ENCODE data around the gene ZNF343. TPM values are rescaled to one million over a fixed set of nuclear protein-coding genes. Genes with fewer than 3 reads are reported as not detected.
"Not testable (repeated sequence)": the region's sequence is repeated elsewhere in the genome, so short reads cannot be mapped to it uniquely, and the experiment has no call there.

ZNF343 gene
- total RNA-seq, 1 experiment from 2014 or later = 6.9 TPM

DNA sequence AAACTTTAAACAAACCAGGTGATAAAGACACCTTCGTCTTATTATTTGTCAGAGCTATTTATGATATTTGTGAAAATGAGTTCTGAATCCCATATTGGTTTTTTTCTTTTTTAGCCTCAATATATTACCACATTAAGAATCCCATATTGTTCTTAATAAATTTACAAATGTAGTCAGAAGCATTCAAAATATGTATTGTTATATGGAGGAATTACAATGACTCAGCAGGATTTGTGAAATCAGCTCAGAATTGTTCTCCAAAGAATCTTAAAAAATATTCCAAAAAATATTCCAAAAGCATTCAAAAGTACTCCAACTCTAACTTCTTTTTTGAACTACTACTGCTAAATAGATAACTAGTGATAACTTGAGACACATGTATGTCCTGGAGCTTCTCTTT is 6.5 kb upstream of the ZNF343 start:
- Histone ChIP-seq H3K27ac (no peak overlapping the region), H3K27me3 (replicated peaks) (no peaks in the 10 kb centered on the region), H3K36me3 (no peaks in the 10 kb centered on the region), H3K4me3 (no peak overlapping the region), H3K9me3 (replicated peaks) (no peaks in the 10 kb centered on the region), H3K4me1 (replicated peaks) (peaks cover 8% of the 10 kb centered on the region)
- DNase-seq (ENCODE audit: low read depth in 1 of 2, low spot score in 2 of 2) = no peak

DNA sequence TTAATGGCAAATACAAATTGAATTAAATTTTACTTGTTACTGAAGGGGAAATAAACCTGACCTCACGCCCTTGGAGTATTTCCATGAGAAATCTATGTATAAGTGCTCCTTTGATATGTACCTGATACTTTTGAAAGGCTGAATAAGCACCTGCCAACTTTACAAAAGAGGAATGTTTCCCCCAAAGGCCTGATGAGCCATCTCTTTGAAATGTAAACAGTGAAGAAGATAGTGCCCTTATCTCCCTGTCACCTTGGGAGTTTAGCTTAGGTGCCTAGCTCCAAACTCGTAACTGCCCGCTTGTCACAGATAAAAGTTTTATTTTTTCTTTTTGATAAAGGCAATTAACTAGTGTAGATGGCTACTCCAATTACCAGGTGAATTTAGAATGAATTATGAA is 1.1 kb upstream of the ZNF343 start:
- Histone ChIP-seq H3K4me3 (no peak overlapping the region), H3K9me3 (replicated peaks) (no peaks in the 10 kb centered on the region), H3K36me3 (no peaks in the 10 kb centered on the region), H3K4me1 (replicated peaks) (peaks cover 17% of the 10 kb centered on the region), H3K27ac (no peak overlapping the region), H3K27me3 (replicated peaks) (no peaks in the 10 kb centered on the region)
- DNase-seq (ENCODE audit: low read depth in 1 of 2, low spot score in 2 of 2) = no peak

- peak overlapping the region; percentile 82; the same call in 1 of the 2 replicates for H3K27ac ChIP-seq
- no peaks in the 10 kb centered on the region for H3K36me3 ChIP-seq
- H3K9me3 ChIP-seq (replicated peaks) = no peaks in the 10 kb centered on the region
- no peaks in the 10 kb centered on the region for H3K27me3 ChIP-seq (replicated peaks)
- H3K4me1 ChIP-seq (replicated peaks) = peaks cover 17% of the 10 kb centered on the region
- peak overlapping the region; percentile 65 for H3K4me3 ChIP-seq
- DNase-seq (ENCODE audit: low read depth in 1 of 2, low spot score in 2 of 2) = no peak
These were observed 710 bp upstream of the ZNF343 start for GRCh38 chr20:2509468-2509781.

DNA sequence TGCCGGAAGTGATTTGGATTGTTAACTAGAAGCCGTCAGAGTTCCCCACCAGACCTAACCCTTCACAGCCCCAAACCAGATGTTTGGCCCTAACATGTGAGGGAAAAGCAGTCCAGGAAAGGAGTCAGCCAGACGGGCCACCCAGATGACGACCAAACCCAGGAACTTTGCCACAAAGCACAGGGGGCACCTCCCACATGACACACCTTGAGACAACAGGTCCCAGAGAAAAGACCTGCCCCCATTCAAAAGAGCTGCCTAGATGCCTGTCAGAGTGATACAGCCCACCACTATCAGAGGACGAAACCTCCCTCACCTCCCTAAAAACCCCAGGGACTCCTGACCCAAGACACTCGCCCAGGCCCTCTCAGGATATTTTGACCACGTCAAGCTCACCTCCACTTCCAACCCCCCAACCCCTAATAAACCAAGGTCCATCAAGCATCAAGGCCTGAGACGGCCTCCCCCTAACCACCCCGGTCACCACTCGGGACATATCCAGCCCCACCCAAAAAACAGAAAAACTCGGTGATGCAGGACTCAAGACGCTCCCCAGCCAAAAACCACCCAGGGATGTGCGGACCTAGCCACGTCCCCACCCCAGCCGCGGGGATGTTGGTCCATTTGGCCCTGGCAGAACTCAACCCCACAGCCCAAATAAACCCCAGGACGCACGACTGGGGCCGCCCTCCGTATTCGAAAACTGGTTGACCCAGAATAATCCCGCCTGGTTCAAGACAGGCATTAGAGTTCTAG is 662 bp downstream of the ZNF343 start:
- peaks cover 17% of the 10 kb centered on the region for H3K4me1 ChIP-seq (replicated peaks)
- peak overlapping the region; percentile 82 for H3K27ac ChIP-seq
- H3K9me3 ChIP-seq (replicated peaks) = no peaks in the 10 kb centered on the region
- peak overlapping the region; percentile 65 for H3K4me3 ChIP-seq
- no peaks in the 10 kb centered on the region for H3K27me3 ChIP-seq (replicated peaks)
- H3K36me3 ChIP-seq = no peaks in the 10 kb centered on the region
- no peak for DNase-seq (ENCODE audit: low read depth in 1 of 2, low spot score in 2 of 2)

DNA sequence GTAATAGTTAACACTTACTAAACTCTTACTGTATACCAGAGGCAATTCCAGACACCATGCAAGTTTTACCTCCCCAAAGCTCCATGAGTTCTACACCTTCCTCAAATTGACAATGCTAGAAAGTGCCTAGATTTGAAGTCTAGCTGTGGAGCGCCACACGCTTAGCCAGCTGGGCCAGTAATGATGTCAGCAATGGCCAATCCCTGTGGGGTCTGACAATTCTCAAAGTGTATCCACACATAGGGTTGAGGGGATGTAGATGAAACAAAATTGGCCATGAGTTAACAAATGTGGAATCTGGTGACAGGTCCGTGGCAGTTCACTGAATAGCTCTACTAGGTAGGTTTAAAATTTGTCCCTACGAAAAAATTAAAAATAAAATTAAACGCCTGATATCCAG is 1.3 kb downstream of the ZNF343 start:
- Histone ChIP-seq H3K4me1 (replicated peaks) (peaks cover 17% of the 10 kb centered on the region), H3K27ac (no peak overlapping the region), H3K9me3 (replicated peaks) (no peaks in the 10 kb centered on the region), H3K4me3 (peak overlapping the region; percentile 65), H3K36me3 (no peaks in the 10 kb centered on the region), H3K27me3 (replicated peaks) (no peaks in the 10 kb centered on the region)
- no peak for DNase-seq (ENCODE audit: low read depth in 1 of 2, low spot score in 2 of 2)

GRCh38 chr20:2506426-2506825 is 2.3 kb downstream of the ZNF343 start:
- H3K9me3 ChIP-seq (replicated peaks); H3K27me3 ChIP-seq (replicated peaks); H3K27ac ChIP-seq; H3K36me3 ChIP-seq; DNase-seq (ENCODE audit: low read depth in 1 of 2, low spot score in 2 of 2); H3K4me3 ChIP-seq: not testable (repeated sequence)
- H3K4me1 ChIP-seq (replicated peaks) = peaks cover 17% of the 10 kb centered on the region

DNA sequence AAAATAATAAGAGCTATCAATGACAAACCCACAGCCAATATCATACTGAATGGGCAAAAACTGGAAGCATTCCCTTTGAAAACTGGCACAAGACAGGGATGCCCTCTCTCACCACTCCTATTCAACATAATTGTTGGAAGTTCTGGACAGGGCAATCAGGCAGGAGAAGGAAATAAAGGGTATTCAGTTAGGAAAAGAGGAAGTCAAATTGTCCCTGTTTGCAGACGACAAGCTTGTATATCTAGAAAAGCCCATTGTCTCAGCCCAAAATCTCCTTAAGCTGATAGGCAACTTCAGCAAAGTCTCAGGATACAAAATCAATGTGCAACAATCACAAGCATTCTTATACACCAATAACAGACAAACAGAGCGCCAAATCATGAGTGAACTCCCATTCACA is 3.9 kb downstream of the ZNF343 start:
- not testable (repeated sequence) for H3K9me3 ChIP-seq (replicated peaks); H3K36me3 ChIP-seq; H3K4me3 ChIP-seq; DNase-seq (ENCODE audit: low read depth in 1 of 2, low spot score in 2 of 2); H3K27me3 ChIP-seq (replicated peaks); H3K27ac ChIP-seq
- peaks cover 17% of the 10 kb centered on the region for H3K4me1 ChIP-seq (replicated peaks)

DNA sequence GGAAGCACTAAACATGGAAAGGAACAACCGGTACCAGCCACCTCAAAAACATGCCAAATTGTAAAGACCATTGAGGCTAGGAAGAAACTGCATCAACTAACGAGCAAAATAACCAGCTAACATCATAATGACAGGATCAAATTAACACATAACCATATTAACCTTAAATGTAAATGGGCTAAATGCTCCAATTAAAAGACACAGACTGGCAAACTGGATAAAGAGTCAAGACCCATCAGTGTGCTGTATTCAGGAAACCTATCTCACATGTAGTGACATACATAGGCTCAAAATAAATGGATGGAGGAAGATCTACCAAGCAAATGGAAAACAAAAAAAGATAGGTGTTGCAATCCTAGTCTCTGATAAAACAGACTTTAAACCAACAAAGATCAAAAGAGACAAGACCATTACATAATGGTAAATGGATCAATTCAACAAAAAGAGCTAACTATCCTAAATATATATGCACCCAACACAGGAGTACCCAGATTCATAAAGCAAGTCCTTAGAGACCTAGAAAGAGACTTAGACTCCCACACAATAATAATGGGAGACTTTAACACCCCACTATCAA is 5.8 kb downstream of the ZNF343 start:
- not testable (repeated sequence) for H3K4me1 ChIP-seq (replicated peaks); DNase-seq (ENCODE audit: low read depth in 1 of 2, low spot score in 2 of 2); H3K4me3 ChIP-seq; H3K27ac ChIP-seq; H3K27me3 ChIP-seq (replicated peaks); H3K9me3 ChIP-seq (replicated peaks)
- H3K36me3 ChIP-seq = peaks cover 20% of the 10 kb centered on the region

DNA sequence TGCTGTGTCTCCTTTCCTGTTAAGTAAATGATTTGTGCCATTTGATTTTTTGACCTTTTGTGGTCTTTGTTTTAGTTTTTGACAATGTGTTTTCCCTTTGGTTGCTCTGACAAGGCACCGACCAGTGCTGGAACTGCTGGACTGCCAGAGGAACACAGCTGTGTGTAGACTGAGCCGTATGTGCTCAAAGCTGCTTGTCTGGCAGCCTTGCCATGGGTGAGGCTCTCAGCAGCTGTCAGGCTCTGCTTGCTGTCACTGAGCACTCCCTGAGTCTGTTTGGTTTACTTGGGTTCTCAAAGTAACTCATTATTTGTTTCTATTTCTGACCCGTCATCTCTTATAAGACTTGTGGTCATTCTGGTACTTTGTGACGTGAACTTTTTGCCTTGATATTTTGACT is 23.1 kb downstream of the ZNF343 start:
- no peak overlapping the region for H3K27ac ChIP-seq
- no peak overlapping the region for H3K4me3 ChIP-seq
- H3K9me3 ChIP-seq (replicated peaks) = no peaks in the 10 kb centered on the region
- H3K27me3 ChIP-seq (replicated peaks) = no peaks in the 10 kb centered on the region
- peaks cover 46% of the 10 kb centered on the region for H3K36me3 ChIP-seq
- no peaks in the 10 kb centered on the region for H3K4me1 ChIP-seq (replicated peaks)
- no peak for DNase-seq (ENCODE audit: low read depth in 1 of 2, low spot score in 2 of 2)

- peaks cover 49% of the 10 kb centered on the region for H3K36me3 ChIP-seq
- no peaks in the 10 kb centered on the region for H3K27me3 ChIP-seq (replicated peaks)
- H3K27ac ChIP-seq = no peak overlapping the region
These were observed 23.6 kb downstream of the ZNF343 start for GRCh38 chr20:2485080-2485479.

GRCh38 chr20:2483504-2483903 is 25.2 kb downstream of the ZNF343 start:
- DNase-seq (ENCODE audit: low read depth in 1 of 2, low spot score in 2 of 2) = no peak
- Histone ChIP-seq H3K36me3 (peaks cover 39% of the 10 kb centered on the region), H3K4me3 (no peak overlapping the region), H3K27me3 (replicated peaks) (no peaks in the 10 kb centered on the region), H3K4me1 (replicated peaks) (no peaks in the 10 kb centered on the region), H3K27ac (no peak overlapping the region), H3K9me3 (replicated peaks) (no peaks in the 10 kb centered on the region)

More at GRCh38 chr20:2485080-2485479, 23.6 kb downstream of the ZNF343 start:
- Histone ChIP-seq H3K4me1 (replicated peaks) (no peaks in the 10 kb centered on the region), H3K9me3 (replicated peaks) (no peaks in the 10 kb centered on the region), H3K4me3 (no peak overlapping the region)
- DNase-seq (ENCODE audit: low read depth in 1 of 2, low spot score in 2 of 2) = no peak

DNA sequence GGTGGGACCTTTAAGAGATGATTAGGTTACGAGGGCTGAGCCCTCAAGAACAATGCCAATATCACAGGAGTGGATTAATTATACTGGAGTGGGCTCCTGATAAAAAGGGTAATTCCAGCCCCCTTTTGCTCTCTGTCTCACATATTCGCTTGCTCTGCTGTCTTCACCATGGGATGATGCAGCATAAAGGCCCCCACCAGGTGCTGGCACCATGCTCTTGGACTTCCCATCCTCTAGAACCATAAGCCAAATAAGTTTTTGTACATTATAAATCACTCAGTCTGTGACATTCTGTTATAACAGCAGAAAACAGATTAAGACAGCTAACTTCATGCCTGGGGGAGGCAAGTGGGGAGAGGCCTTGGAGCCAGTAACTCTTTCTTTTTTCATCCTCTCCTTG is 28.3 kb downstream of the ZNF343 start:
- no peak overlapping the region for H3K27ac ChIP-seq
- no peak overlapping the region for H3K4me3 ChIP-seq
- no peaks in the 10 kb centered on the region for H3K4me1 ChIP-seq (replicated peaks)
- H3K9me3 ChIP-seq (replicated peaks) = no peaks in the 10 kb centered on the region
- no peak for DNase-seq (ENCODE audit: low read depth in 1 of 2, low spot score in 2 of 2)
- H3K27me3 ChIP-seq (replicated peaks) = no peaks in the 10 kb centered on the region
- H3K36me3 ChIP-seq = peaks cover 25% of the 10 kb centered on the region

DNA sequence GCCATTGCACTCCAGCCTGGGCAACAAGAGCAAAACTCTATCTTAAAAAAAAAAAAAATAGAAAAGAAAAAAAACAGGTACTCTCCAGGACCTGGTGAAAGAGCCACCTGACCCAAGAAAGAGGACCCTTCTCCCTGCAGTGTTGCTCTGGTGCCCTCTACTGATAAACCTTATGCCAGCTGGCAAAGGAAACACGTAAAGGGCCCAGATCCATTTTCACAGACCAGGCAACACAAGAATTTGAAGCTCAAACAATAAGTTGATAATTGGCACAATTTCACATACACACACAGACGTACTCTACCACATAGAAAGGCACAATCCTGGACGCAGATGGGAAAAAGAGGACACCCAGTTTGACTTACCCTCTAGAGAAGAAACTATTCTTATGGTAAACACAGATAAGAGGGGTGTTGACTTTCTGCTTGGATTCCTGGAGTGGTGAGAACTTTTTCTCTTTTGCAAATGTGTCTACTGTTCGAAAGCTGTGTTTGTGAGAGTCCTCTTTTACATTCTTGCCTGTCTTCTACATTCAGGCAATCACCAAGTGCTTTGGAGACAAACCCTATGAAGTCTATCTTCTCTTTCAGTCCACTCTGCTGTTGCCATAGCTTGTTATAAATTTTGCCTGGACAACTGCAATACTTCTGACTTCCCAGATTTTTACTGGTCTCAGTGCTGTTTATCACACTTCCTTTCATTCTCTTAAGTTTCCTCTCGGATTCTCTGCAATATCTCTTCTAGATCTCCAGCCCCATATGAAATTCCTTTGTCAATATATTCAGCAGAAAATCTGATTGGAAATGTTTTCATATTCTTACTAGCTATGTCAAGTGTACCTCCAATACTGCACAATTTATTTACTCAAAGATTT is 31.7 kb downstream of the ZNF343 start:
- no peak for DNase-seq (ENCODE audit: low read depth in 1 of 2, low spot score in 2 of 2)
- Histone ChIP-seq H3K4me1 (replicated peaks) (peaks cover 5% of the 10 kb centered on the region; the same call in 1 of the 2 replicates), H3K4me3 (no peak overlapping the region), H3K36me3 (0 out of 2 replicates have a peak, but pooled peaks cover 4% of the 10 kb centered on the region), H3K27ac (no peak overlapping the region), H3K9me3 (replicated peaks) (no peaks in the 10 kb centered on the region), H3K27me3 (replicated peaks) (no peaks in the 10 kb centered on the region)
